RWPE2 (cell line): ENCODE measurements around the gene MLPH.

Source experiments
- ATAC-seq: fragments of 200-7000 bp; cut with Tn5 transposase; 3 replicates; pipeline ENCODE4 v1.9.1; 2021; ENCODE audit warnings: low read depth
- DNase-seq: peaks from one replicate; pipeline ENCODE4 v3.0.0-alpha.2; 2020; ENCODE audit warnings: low spot score
- H3K27ac ChIP-seq: fragments of 450-650 bp; 2 replicates; pipeline ENCODE4 v1.5.1; 2017; ENCODE audit warnings: mild to moderate bottlenecking; ENCODE audit not compliant: poor library complexity, severe bottlenecking
- H3K27me3 ChIP-seq: fragments of 250-450 bp; sonication (Bioruptor Pico); 2 replicates; pipeline ENCODE4 v1.5.1; 2021; ENCODE audit warnings: mild to moderate bottlenecking, moderate library complexity; ENCODE audit not compliant: insufficient read depth, poor library complexity, severe bottlenecking
- H3K36me3 ChIP-seq: fragments of 250-450 bp; sonication (Bioruptor Pico); 2 replicates; pipeline ENCODE4 v1.5.1; 2020; ENCODE audit warnings: low read depth, mild to moderate bottlenecking, moderate library complexity
- H3K4me1 ChIP-seq: fragments of 250-450 bp; sonication (Bioruptor Pico); 2 replicates; pipeline ENCODE4 v1.5.1; 2021; ENCODE audit warnings: mild to moderate bottlenecking, moderate library complexity; ENCODE audit not compliant: insufficient read depth, poor library complexity, severe bottlenecking
- H3K4me3 ChIP-seq: fragments of 250-450 bp; sonication (Bioruptor Pico); 2 replicates; pipeline ENCODE4 v1.5.1; 2021; ENCODE audit warnings: mild to moderate bottlenecking, moderate library complexity; ENCODE audit not compliant: severe bottlenecking
- H3K9me3 ChIP-seq: fragments of 250-450 bp; sonication (Bioruptor Pico); 2 replicates; pipeline ENCODE4 v1.5.1; 2021; ENCODE audit warnings: mild to moderate bottlenecking, moderate library complexity; ENCODE audit not compliant: severe bottlenecking
- CTCF ChIP-seq: fragments of 450-650 bp; IDR thresholded peaks from one replicate; pipeline ENCODE4 v1.5.1; 2017; ENCODE audit warnings: mild to moderate bottlenecking, moderate library complexity; ENCODE audit not compliant: poor library complexity, severe bottlenecking

Gene MLPH

GRCh38 chr2:237475704-237476141, 11.3 kb upstream of the MLPH start:
- peak; percentile 47 for ATAC-seq
- Histone ChIP-seq H3K36me3 (no peaks in the 10 kb centered on the region), H3K4me3 (peak overlapping the region; percentile 97), H3K27ac (peak overlapping the region; percentile 72), H3K9me3 (no peaks in the 10 kb centered on the region), H3K4me1 (peaks cover 8% of the 10 kb centered on the region), H3K27me3 (no peaks in the 10 kb centered on the region)
- no peak for DNase-seq
- TF ChIP-seq CTCF: peak; percentile 82

GRCh38 chr2:237478095-237478494, 9.0 kb upstream of the MLPH start:
- peaks cover 8% of the 10 kb centered on the region for H3K4me1 ChIP-seq
- H3K27ac ChIP-seq: no peak overlapping the region
- H3K9me3 ChIP-seq: no peaks in the 10 kb centered on the region
- no peaks in the 10 kb centered on the region for H3K36me3 ChIP-seq
- DNase-seq (no peak), ATAC-seq (no peak)
- TF ChIP-seq CTCF: no peak
- H3K4me3 ChIP-seq: no peak overlapping the region
- H3K27me3 ChIP-seq: no peaks in the 10 kb centered on the region

GRCh38 chr2:237478979-237479378, 8.1 kb upstream of the MLPH start:
- Histone ChIP-seq H3K4me1 (peaks cover 12% of the 10 kb centered on the region), H3K27me3 (no peaks in the 10 kb centered on the region), H3K4me3 (no peak overlapping the region), H3K36me3 (no peaks in the 10 kb centered on the region), H3K27ac (no peak overlapping the region), H3K9me3 (no peaks in the 10 kb centered on the region)
- no peak for TF ChIP-seq CTCF
- ATAC-seq: no peak
- no peak for DNase-seq

GRCh38 chr2:237479747-237480146, 7.3 kb upstream of the MLPH start:
- DNase-seq: no peak

More at GRCh38 chr2:237479747-237480146, 7.3 kb upstream of the MLPH start:
- ATAC-seq: no peak
- Histone ChIP-seq H3K27me3 (no peaks in the 10 kb centered on the region), H3K9me3 (no peaks in the 10 kb centered on the region), H3K36me3 (no peaks in the 10 kb centered on the region), H3K27ac (no peak overlapping the region), H3K4me1 (peaks cover 5% of the 10 kb centered on the region), H3K4me3 (no peak overlapping the region)
- TF ChIP-seq CTCF: no peak
